IPS-NIHi11 (cell line): Measurements from ENCODE around the gene MPPED2.

Experiments
- DNase-seq: peaks from one replicate; pipeline ENCODE4 v3.0.0; 2012; ENCODE audit warnings: mixed read lengths, low spot score

Gene MPPED2

GRCh38 chr11:30414806-30415205, 171.3 kb downstream of the MPPED2 start:
- no peak for DNase-seq

GRCh38 chr11:30414244-30414643, 171.9 kb downstream of the MPPED2 start:
- no peak for DNase-seq

- no peak for DNase-seq
These were observed 173.6 kb downstream of the MPPED2 start for GRCh38 chr11:30412509-30412908.

GRCh38 chr11:30411383-30411782, 174.8 kb downstream of the MPPED2 start:
- DNase-seq, result no peak

- DNase-seq, result peak; percentile 42
These were observed 179.0 kb downstream of the MPPED2 start for GRCh38 chr11:30406978-30407762.

GRCh38 chr11:30405385-30405784, 180.8 kb downstream of the MPPED2 start:
- DNase-seq, result no peak

- no peak for DNase-seq
These were observed 182.0 kb downstream of the MPPED2 start for GRCh38 chr11:30404136-30404535.

- no peak for DNase-seq
These were observed 190.4 kb downstream of the MPPED2 start for GRCh38 chr11:30395751-30396150.

- no peak for DNase-seq
These were observed 193.1 kb downstream of the MPPED2 start for GRCh38 chr11:30393012-30393411.

GRCh38 chr11:30392221-30392784, 193.8 kb downstream of the MPPED2 start:
- no peak for DNase-seq

- no peak for DNase-seq
These were observed 197.2 kb downstream of the MPPED2 start for GRCh38 chr11:30388957-30389356.

GRCh38 chr11:30387891-30388861, 198.0 kb downstream of the MPPED2 start:
- no peak for DNase-seq

- DNase-seq, result no peak
These were observed 204.3 kb downstream of the MPPED2 start for GRCh38 chr11:30381879-30382278.

GRCh38 chr11:30380846-30381245, 205.3 kb downstream of the MPPED2 start:
- DNase-seq, result no peak

GRCh38 chr11:30377347-30377746, 208.8 kb downstream of the MPPED2 start:
- no peak for DNase-seq

- no peak for DNase-seq
These were observed 216.0 kb downstream of the MPPED2 start for GRCh38 chr11:30370164-30370563.

GRCh38 chr11:30368394-30368793, 217.8 kb downstream of the MPPED2 start:
- no peak for DNase-seq

GRCh38 chr11:30365793-30366517, 220.2 kb downstream of the MPPED2 start:
- no peak for DNase-seq

GRCh38 chr11:30364837-30365482, 221.2 kb downstream of the MPPED2 start:
- no peak for DNase-seq

- DNase-seq, result no peak
These were observed 221.9 kb downstream of the MPPED2 start for GRCh38 chr11:30364139-30364836.

- DNase-seq, result no peak
These were observed 225.4 kb downstream of the MPPED2 start for GRCh38 chr11:30360741-30361140.
